ENCODE results near the gene TERB1. TPM values are rescaled to one million over a fixed set of nuclear protein-coding genes. Genes with fewer than 3 reads are reported as not detected.

Gene TERB1
- total RNA-seq, 1 donor = not detected

DNA sequence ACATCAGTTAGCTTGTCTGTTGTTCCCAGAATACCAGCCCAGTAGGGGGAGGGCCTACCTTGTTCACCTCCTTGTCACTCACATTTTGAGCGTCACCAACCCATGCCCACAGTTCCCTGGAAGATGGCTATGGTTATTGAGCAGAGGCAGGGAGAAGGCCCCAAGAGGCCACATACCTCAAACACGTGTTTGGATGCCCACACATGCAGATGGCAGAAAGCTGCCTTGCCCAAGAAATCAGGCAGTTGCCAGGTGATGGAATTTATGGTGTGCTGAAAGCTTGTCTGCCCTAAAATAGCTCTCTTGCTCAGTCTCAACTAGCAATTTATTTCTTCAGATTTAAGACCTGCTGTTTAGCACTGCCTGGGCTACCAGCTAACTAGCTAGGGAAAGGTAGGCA is 88.3 kb downstream of the TERB1 start:
- DNase-seq (ENCODE audit: low read depth in 2 of 3, low spot score in 2 of 3) = no peak

DNA sequence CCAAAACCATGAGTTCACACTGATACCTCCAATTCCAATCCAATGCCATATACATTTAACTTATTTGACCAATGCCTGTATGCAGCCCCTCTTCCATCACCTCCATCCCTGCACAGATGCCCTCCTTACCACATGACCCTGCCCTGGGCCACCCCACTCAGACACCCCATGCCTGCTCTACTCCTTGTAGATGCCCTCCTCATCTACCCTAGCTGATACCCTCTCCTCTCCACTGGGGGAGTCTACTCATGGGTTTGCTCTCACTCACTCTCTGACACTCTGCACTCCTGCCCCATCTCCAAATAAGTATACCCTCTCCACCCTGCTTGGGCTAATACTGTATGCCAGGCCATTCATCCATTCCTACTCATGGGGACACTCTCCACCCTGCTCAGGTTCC is 88.9 kb downstream of the TERB1 start:
- DNase-seq (ENCODE audit: low read depth in 2 of 3, low spot score in 2 of 3) = no peak

DNA sequence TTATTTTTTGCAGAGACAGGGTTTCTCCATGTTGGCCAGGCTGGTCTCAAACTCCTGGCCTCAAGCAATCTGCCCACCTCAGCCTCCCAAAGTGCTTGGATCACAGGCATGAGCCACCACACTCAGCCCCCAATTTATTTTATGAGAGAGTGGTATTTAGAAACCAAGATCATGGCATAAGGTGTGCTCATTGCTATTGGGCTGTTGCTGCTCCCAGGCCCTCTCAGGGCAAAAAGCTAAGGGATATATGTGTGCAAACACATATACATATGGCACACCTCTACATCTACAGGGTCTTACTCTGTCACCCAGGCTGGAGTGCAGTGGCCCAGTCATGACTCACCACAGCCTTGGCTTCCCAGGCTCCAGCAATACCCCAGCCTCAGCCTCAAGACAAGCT is 89.8 kb downstream of the TERB1 start:
- no peak for DNase-seq (ENCODE audit: low read depth in 2 of 3, low spot score in 2 of 3)

DNA sequence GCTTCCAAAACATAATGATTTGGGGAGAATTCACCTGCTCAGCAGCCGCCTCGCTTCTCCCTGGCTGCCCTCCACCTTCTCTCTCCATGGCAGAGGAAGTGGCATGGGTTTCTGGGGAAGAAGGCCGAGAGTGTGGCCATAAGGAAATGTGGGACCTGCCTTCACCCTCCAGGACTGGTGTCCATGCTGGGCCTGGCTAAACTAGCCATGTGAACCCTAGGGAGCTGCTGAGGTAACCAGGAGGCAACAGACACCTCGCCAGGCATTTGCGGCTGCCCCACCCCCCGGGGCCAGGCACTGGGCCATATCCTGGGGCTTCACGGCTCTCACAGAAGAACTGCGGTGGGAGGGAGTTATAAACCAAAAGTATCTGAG is 94.9 kb downstream of the TERB1 start:
- no peak for DNase-seq (ENCODE audit: low read depth in 2 of 3, low spot score in 2 of 3)

DNA sequence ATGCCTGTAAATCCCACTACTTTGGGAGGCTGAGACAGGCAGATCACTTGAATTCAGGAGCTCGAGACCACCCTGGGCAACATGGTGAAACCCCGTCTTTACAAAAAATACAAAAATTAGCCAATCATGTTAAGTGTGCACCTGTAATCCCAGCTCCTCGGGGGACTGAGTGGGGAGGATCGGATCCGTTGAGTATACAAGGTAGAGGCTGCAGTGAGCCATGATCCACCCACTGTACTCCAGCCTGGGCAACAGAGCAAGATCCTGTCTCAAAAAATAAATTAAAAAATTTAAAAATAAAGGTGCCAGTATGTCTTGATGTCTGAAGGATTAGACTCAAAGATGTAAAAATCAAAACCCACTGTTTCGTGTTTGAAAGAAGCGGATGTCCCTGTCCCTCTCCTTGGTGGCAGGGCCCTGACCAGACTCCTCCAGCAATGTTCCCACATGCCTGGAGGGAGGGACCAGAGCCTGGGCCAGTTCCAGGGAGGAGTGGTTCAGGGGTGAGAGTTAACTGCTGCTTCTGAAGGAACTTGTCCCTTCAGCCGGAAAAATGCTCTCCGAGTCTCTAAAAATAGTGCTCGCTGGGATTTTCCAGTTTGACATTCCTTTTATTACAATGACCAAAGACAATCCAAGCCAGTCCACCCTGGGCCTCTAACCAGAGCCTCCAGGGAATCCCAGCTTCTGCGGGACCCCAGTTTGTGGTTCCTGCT is 95.4 kb downstream of the TERB1 start:
- no peak for DNase-seq (ENCODE audit: low read depth in 2 of 3, low spot score in 2 of 3)

Other genes starting within 250 kb of the TERB1 start
- gene CKLF, start 249.0 kb downstream of the TERB1 start, total RNA-seq = 46.3 TPM
- 6.5 TPM for gene CMTM1, start 235.1 kb downstream of the TERB1 start, total RNA-seq
- 0.54 TPM for gene CMTM2, start 222.1 kb downstream of the TERB1 start, total RNA-seq
- 24.0 TPM for gene CMTM3, start 196.9 kb downstream of the TERB1 start, total RNA-seq
- gene CMTM4, start 104.8 kb downstream of the TERB1 start, total RNA-seq = 8.9 TPM
- gene DYNC1LI2, start 50.0 kb downstream of the TERB1 start, total RNA-seq = 37.4 TPM
- 17.2 TPM for gene NAE1, start 29.4 kb upstream of the TERB1 start, total RNA-seq
- under 0.01 TPM for gene CA7, start 42.8 kb upstream of the TERB1 start, total RNA-seq
- gene PDP2, start 78.9 kb upstream of the TERB1 start, total RNA-seq = 5.4 TPM
- not detected for gene CDH16, start 117.3 kb upstream of the TERB1 start, total RNA-seq
- gene RRAD, start 124.0 kb upstream of the TERB1 start, total RNA-seq = 0.27 TPM
- 107 TPM for gene CIAO2B, start 132.8 kb upstream of the TERB1 start, total RNA-seq
- 48.2 TPM for gene CES2, start 133.9 kb upstream of the TERB1 start, total RNA-seq
- gene CES3, start 159.7 kb upstream of the TERB1 start, total RNA-seq = 4.6 TPM
- gene CES4A, start 187.0 kb upstream of the TERB1 start, total RNA-seq = 8.1 TPM
- gene CBFB, start 227.6 kb upstream of the TERB1 start, total RNA-seq = 55.7 TPM